Measurements from ENCODE around the gene MAP4. TPM values are rescaled to one million over a fixed set of nuclear protein-coding genes. Genes with fewer than 3 reads are reported as not detected.

The MAP4 gene
- total RNA-seq, 6 donors from 2014 or later = 106 to 199 (median 148) TPM

DNA sequence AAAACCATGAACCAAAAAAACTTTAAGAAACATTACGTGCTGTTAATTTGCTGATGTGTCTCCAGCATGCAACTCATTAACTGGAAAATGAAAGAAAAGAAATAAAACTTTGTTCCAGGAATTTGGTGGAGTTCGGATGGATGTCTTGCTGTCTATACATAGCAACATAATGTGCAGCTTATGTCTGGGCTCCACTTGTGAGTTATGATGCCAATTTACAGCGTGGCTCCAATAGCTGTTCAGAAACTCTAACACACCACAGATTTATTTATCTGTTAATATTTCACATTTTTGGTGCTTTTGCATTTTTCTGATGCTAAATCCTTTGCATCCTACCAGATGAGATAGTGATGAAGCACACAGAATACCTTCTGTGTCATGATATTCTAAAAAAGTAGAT, 45.1 kb downstream of the MAP4 start:
- DNase-seq = no peak
- 95 to 97% methylated on average over 3 of the region's 3 CpGs for WGBS, 2 donors
- no peak for ATAC-seq (ENCODE audit: low FRiP score in 2 of 2)

DNA sequence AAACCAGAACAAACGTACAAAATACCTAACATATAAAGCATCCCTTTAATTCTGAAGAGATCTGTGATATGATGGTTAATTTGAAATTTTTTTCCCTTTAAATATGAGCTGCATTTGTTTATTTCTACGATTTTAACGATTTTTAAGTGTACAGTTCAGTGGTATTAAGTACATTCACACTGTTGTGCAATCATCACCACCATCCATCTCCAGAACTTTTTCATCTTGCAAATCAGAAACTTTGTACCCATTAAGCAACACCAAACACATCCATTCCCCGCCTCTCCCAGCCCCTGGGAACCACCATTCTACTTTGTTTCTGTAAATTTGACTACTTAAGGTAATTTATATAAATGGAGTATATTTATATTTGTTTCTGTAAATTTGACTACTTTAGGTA, 51.5 kb downstream of the MAP4 start:
- Histone ChIP-seq H3K27ac (no peak overlapping the region), H3K9me3 (no peaks in the 10 kb centered on the region), H3K36me3 (no peaks in the 10 kb centered on the region), H3K27me3 (no peaks in the 10 kb centered on the region), H3K4me1 (peaks cover 0 to 14% (median 8%) of the 10 kb centered on the region in 4 donors), H3K4me3 (no peak overlapping the region)
- WGBS, 2 donors = 85% methylated on average over 4 of the region's 4 CpGs
- ATAC-seq (ENCODE audit: low FRiP score in 2 of 2) (no peak), DNase-seq (no peak)
- no peak for TF ChIP-seq POLR2A (IDR thresholded peaks at IDR 0.05)
- TF ChIP-seq, protein P1, sequence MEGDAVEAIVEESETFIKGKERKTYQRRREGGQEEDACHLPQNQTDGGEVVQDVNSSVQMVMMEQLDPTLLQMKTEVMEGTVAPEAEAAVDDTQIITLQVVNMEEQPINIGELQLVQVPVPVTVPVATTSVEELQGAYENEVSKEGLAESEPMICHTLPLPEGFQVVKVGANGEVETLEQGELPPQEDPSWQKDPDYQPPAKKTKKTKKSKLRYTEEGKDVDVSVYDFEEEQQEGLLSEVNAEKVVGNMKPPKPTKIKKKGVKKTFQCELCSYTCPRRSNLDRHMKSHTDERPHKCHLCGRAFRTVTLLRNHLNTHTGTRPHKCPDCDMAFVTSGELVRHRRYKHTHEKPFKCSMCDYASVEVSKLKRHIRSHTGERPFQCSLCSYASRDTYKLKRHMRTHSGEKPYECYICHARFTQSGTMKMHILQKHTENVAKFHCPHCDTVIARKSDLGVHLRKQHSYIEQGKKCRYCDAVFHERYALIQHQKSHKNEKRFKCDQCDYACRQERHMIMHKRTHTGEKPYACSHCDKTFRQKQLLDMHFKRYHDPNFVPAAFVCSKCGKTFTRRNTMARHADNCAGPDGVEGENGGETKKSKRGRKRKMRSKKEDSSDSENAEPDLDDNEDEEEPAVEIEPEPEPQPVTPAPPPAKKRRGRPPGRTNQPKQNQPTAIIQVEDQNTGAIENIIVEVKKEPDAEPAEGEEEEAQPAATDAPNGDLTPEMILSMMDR (IDR thresholded peaks at IDR 0.05) = no peak
- TF ChIP-seq EP300 (IDR thresholded peaks at IDR 0.05) = no peak
- TF ChIP-seq POLR2AphosphoS5 (IDR thresholded peaks at IDR 0.05) = no peak

More for the DNA sequence above, 45.1 kb downstream of the MAP4 start:
- Histone ChIP-seq H3K27me3 (no peaks in the 10 kb centered on the region), H3K27ac (no peak overlapping the region), H3K4me1 (no peaks in the 10 kb centered on the region), H3K4me3 (no peak overlapping the region), H3K9me3 (no peaks in the 10 kb centered on the region), H3K36me3 (peaks cover 0 to 5% (median 0%) of the 10 kb centered on the region in 4 donors)
- TF ChIP-seq POLR2A (IDR thresholded peaks at IDR 0.05) (no peak), EP300 (IDR thresholded peaks at IDR 0.05) (no peak), POLR2AphosphoS5 (IDR thresholded peaks at IDR 0.05) (no peak)
- TF ChIP-seq, protein P1 (IDR thresholded peaks at IDR 0.05) = no peak

- no peaks in the 10 kb centered on the region for H3K9me3 ChIP-seq
- TF ChIP-seq, protein P1 (IDR thresholded peaks at IDR 0.05) = no peak
- TF ChIP-seq EP300 (IDR thresholded peaks at IDR 0.05) (no peak), POLR2AphosphoS5 (IDR thresholded peaks at IDR 0.05) (no peak), POLR2A (IDR thresholded peaks at IDR 0.05) (no peak)
- H3K27ac ChIP-seq = no peak overlapping the region
- ATAC-seq (ENCODE audit: low FRiP score in 2 of 2) = no peak
- no peaks in the 10 kb centered on the region for H3K27me3 ChIP-seq
- H3K36me3 ChIP-seq = no peaks in the 10 kb centered on the region
- no peak for DNase-seq
- 70 to 76% methylated on average over 5 of the region's 5 CpGs for WGBS, 2 donors
- peaks cover 0 to 14% (median 8%) of the 10 kb centered on the region in 4 donors for H3K4me1 ChIP-seq
- no peak overlapping the region for H3K4me3 ChIP-seq
Observed at GRCh38 chr3:47961815-47962606, 54.2 kb downstream of the MAP4 start.

DNA sequence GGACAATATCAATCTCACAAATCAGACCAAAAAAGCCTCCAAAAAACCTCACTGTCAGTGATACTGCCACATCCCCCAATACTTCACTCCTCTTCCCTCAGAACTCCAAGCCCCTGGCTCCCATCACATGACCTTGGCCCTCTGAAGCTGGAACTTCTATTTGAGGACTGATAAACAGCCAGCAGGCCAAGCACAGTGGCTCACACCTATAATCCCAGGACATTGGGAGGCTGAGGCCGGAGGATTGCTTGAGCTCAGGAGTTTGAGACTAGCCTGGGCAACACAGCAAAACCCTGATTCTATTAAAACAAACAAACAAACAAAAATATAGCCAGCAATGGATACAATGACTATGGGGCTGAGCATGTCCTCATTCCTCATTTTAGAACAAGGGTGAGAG, 55.2 kb downstream of the MAP4 start:
- Histone ChIP-seq H3K36me3 (no peaks in the 10 kb centered on the region), H3K4me3 (no peak overlapping the region), H3K9me3 (no peaks in the 10 kb centered on the region), H3K27me3 (no peaks in the 10 kb centered on the region), H3K4me1 (peaks cover 0 to 14% (median 8%) of the 10 kb centered on the region in 4 donors), H3K27ac (no peak overlapping the region)
- ATAC-seq (ENCODE audit: low FRiP score in 2 of 2) (no peak), DNase-seq (no peak)
- WGBS, 2 donors = 93 to 100% methylated on average over 1 of the region's 1 CpG
- TF ChIP-seq POLR2AphosphoS5 (IDR thresholded peaks at IDR 0.05) (no peak), EP300 (IDR thresholded peaks at IDR 0.05) (no peak), POLR2A (IDR thresholded peaks at IDR 0.05) (no peak)
- TF ChIP-seq, protein P1 (IDR thresholded peaks at IDR 0.05) = no peak

DNA sequence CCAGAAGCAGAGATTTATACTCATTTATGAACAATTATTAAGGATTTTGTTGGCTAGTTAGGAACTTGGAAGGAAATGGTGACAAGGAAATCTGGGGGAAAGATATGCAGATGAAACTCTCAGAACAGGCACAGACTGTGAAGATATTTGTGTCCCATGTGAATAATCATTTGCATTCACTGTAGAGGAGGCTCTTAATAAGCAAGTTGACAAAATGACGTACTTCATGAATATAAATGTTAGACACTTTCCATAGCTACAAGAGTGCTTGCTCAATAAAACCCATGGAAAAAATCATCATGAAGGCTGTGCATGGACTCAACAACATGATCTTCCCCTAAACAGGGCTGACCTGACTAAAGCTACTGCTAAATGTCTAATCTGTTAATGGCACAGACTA, 59.7 kb downstream of the MAP4 start:
- WGBS, 2 donors = 92 to 94% methylated on average over 1 of the region's 1 CpG
- ATAC-seq (ENCODE audit: low FRiP score in 2 of 2) = no peak

More for the DNA sequence above, 59.7 kb downstream of the MAP4 start:
- DNase-seq = no peak
- TF ChIP-seq POLR2A (IDR thresholded peaks at IDR 0.05) = no peak
- TF ChIP-seq POLR2AphosphoS5 (IDR thresholded peaks at IDR 0.05) = no peak
- TF ChIP-seq EP300 (IDR thresholded peaks at IDR 0.05) = no peak
- TF ChIP-seq, protein P1 (IDR thresholded peaks at IDR 0.05) = no peak
- Histone ChIP-seq H3K4me1 (peaks cover 0 to 8% (median 3%) of the 10 kb centered on the region in 4 donors), H3K27ac (no peak overlapping the region), H3K27me3 (no peaks in the 10 kb centered on the region), H3K9me3 (no peaks in the 10 kb centered on the region), H3K4me3 (no peak overlapping the region), H3K36me3 (no peaks in the 10 kb centered on the region)
